WTC11 (cell line): ENCODE results near the gene LRRC58. TPM values are rescaled to one million over a fixed set of nuclear protein-coding genes. Genes with fewer than 3 reads are reported as not detected.

Experiments used
- ATAC-seq: fragments of 200-7000 bp; cut with Tn5 transposase; 2 replicates; pipeline ENCODE4 v1.10.0; 2021; ENCODE audit warnings: mild to moderate bottlenecking, moderate library complexity
- CTCF ChIA-PET: fragments of 300-600 bp; sonication (Branson Sonifier 250); formaldehyde crosslinking; loops from one replicate; lab custom pipeline; 2021; ENCODE audit warnings: antibody characterized with exemption; lab: Charles Lee
- POLR2A ChIA-PET: fragments of 350-600 bp; sonication (Branson Sonifier 250); formaldehyde crosslinking; loops from one replicate; lab custom pipeline; 2021; ENCODE audit warnings: antibody characterized with exemption; lab: Charles Lee
- DNase-seq: peaks from one replicate; pipeline ENCODE4 v3.0.0; 2021; ENCODE audit warnings: low spot score
- H3K27ac Mint-ChIP-seq: 2 replicates; pipeline ENCODE4 v1.8.0; 2021; ENCODE audit warnings: mixed read lengths
- H3K27me3 Mint-ChIP-seq: 2 replicates; pipeline ENCODE4 v1.8.0; 2021; ENCODE audit warnings: low read depth, mild to moderate bottlenecking, moderate library complexity, mixed read lengths
- H3K36me3 Mint-ChIP-seq: 2 replicates; pipeline ENCODE4 v1.8.0; 2021; ENCODE audit warnings: mixed read lengths
- H3K4me1 Mint-ChIP-seq: 2 replicates; pipeline ENCODE4 v1.8.0; 2022; ENCODE audit warnings: mixed read lengths
- H3K4me3 Mint-ChIP-seq: 2 replicates; pipeline ENCODE4 v1.8.0; 2021; ENCODE audit warnings: mild to moderate bottlenecking, moderate library complexity, mixed read lengths
- H3K9me3 Mint-ChIP-seq: 2 replicates; pipeline ENCODE4 v1.8.0; 2021; ENCODE audit warnings: mixed read lengths
- CBFB ChIP-seq: sonication (generic); formaldehyde crosslinking; IDR thresholded peaks from 2 replicates; pipeline ENCODE4 v1.8.1; 2022; ENCODE audit warnings: mild to moderate bottlenecking, low read depth, missing genetic modification reagents
- CDX4 ChIP-seq: fragments of 250-450 bp; sonication (Bioruptor Pico); IDR thresholded peaks from 2 replicates; pipeline ENCODE4 v1.9.0; 2021; ENCODE audit warnings: moderate library complexity, mild to moderate bottlenecking, inconsistent platforms, borderline replicate concordance
- CREM ChIP-seq: sonication (generic); formaldehyde crosslinking; IDR thresholded peaks from 2 replicates; pipeline ENCODE4 v1.8.1; 2022; ENCODE audit warnings: mild to moderate bottlenecking, missing genetic modification reagents, moderate library complexity
- E2F1 ChIP-seq: sonication (generic); formaldehyde crosslinking; IDR thresholded peaks from 2 replicates; pipeline ENCODE4 v1.8.0; 2022; ENCODE audit warnings: mild to moderate bottlenecking, missing genetic modification reagents
- ELF4 ChIP-seq: sonication (generic); formaldehyde crosslinking; IDR thresholded peaks from 2 replicates; pipeline ENCODE4 v1.8.1; 2022; ENCODE audit warnings: low read depth, mild to moderate bottlenecking, moderate library complexity, missing genetic modification reagents
- ERG ChIP-seq: fragments of 250-450 bp; sonication (Bioruptor Pico); IDR thresholded peaks from 2 replicates; pipeline ENCODE4 v1.8.0; 2021; ENCODE audit warnings: mild to moderate bottlenecking
- FOXK1 ChIP-seq: sonication (generic); formaldehyde crosslinking; IDR thresholded peaks from 2 replicates; pipeline ENCODE4 v1.8.0; 2022; ENCODE audit warnings: mild to moderate bottlenecking, moderate library complexity, missing genetic modification reagents
- FOXP1 ChIP-seq: sonication (generic); formaldehyde crosslinking; IDR thresholded peaks from 2 replicates; pipeline ENCODE4 v1.8.0; 2022; ENCODE audit warnings: missing genetic modification reagents, mild to moderate bottlenecking, moderate library complexity, borderline replicate concordance
- GRHL2 ChIP-seq: fragments of 250-450 bp; sonication (Bioruptor Pico); IDR thresholded peaks from 2 replicates; pipeline ENCODE4 v1.8.0; 2022; ENCODE audit warnings: mild to moderate bottlenecking, moderate library complexity; ENCODE audit not compliant: insufficient replicate concordance, severe bottlenecking
- HMGXB4 ChIP-seq: sonication (generic); formaldehyde crosslinking; IDR thresholded peaks from 2 replicates; pipeline ENCODE4 v1.8.1; 2023; ENCODE audit warnings: mild to moderate bottlenecking, moderate library complexity, missing genetic modification reagents
- IRF1 ChIP-seq: sonication (generic); formaldehyde crosslinking; IDR thresholded peaks from 2 replicates; pipeline ENCODE4 v1.8.0; 2023; ENCODE audit warnings: missing genetic modification reagents
- JUN ChIP-seq: sonication (generic); formaldehyde crosslinking; IDR thresholded peaks from 2 replicates; pipeline ENCODE4 v1.8.0; 2023; ENCODE audit warnings: mild to moderate bottlenecking, missing genetic modification reagents
- KAT7 ChIP-seq: sonication (generic); formaldehyde crosslinking; IDR thresholded peaks from 2 replicates; pipeline ENCODE4 v1.8.1; 2023; ENCODE audit warnings: missing genetic modification reagents, mild to moderate bottlenecking, borderline replicate concordance
- NR2C2 ChIP-seq: sonication (generic); formaldehyde crosslinking; IDR thresholded peaks from 2 replicates; pipeline ENCODE4 v1.8.0; 2022; ENCODE audit warnings: mild to moderate bottlenecking, missing genetic modification reagents
- PRDM15 ChIP-seq: sonication (generic); formaldehyde crosslinking; IDR thresholded peaks from 2 replicates; pipeline ENCODE4 v1.8.0; 2022; ENCODE audit warnings: missing genetic modification reagents
- PRRX2 ChIP-seq: fragments of 250-450 bp; sonication (Bioruptor Pico); IDR thresholded peaks from 2 replicates; pipeline ENCODE4 v1.8.0; 2021; ENCODE audit warnings: mild to moderate bottlenecking
- SMAD4 ChIP-seq: sonication (generic); formaldehyde crosslinking; IDR thresholded peaks from 2 replicates; pipeline ENCODE4 v1.8.0; 2022; ENCODE audit warnings: mild to moderate bottlenecking, missing genetic modification reagents
- SOX15 ChIP-seq: fragments of 250-450 bp; sonication (Bioruptor Pico); IDR thresholded peaks from 2 replicates; pipeline ENCODE4 v1.9.0; 2021; ENCODE audit warnings: mild to moderate bottlenecking
- TCF7 ChIP-seq: sonication (generic); formaldehyde crosslinking; IDR thresholded peaks from 2 replicates; pipeline ENCODE4 v1.8.0; 2022; ENCODE audit warnings: mild to moderate bottlenecking, low read depth, missing genetic modification reagents, moderate library complexity
- TP53 ChIP-seq: sonication (generic); formaldehyde crosslinking; IDR thresholded peaks from 2 replicates; pipeline ENCODE4 v1.8.1; 2023; ENCODE audit warnings: mild to moderate bottlenecking, missing genetic modification reagents
- ZNF121 ChIP-seq: sonication (generic); formaldehyde crosslinking; IDR thresholded peaks from 2 replicates; pipeline ENCODE4 v1.8.0; 2023; ENCODE audit warnings: missing genetic modification reagents
- ZSCAN18 ChIP-seq: fragments of 250-450 bp; sonication (Bioruptor Pico); IDR thresholded peaks from 2 replicates; pipeline ENCODE4 v2.1.2; 2022; ENCODE audit warnings: mild to moderate bottlenecking, moderate library complexity
- total RNA-seq: library from RNA; stranded (reverse); gene quantifications from 3 replicates; pipeline ENCODE4 v1.2.3, GENCODE V29; 2021

The LRRC58 gene
- total RNA-seq, 1 experiment from 2014 or later = 15.1 TPM

GRCh38 chr3:120355486-120355885, 6.3 kb upstream of the LRRC58 start:
- no peak for ATAC-seq

GRCh38 chr3:120353463-120353862, 4.3 kb upstream of the LRRC58 start:
- CTCF ChIA-PET = no interaction called here
- no peak overlapping the region for H3K4me3 Mint-ChIP-seq
- H3K27me3 Mint-ChIP-seq = peaks cover 11% of the 10 kb centered on the region
- H3K9me3 Mint-ChIP-seq = no peaks in the 10 kb centered on the region
- peaks cover 10% of the 10 kb centered on the region for H3K4me1 Mint-ChIP-seq
- POLR2A ChIA-PET = interaction anchor here (0.7 kb wide), 1 partner anchor 152 kb away, joined by 3 read pairs; no protein-coding TSS in a partner anchor
- DNase-seq (no peak), ATAC-seq (no peak)
- H3K36me3 Mint-ChIP-seq = no peaks in the 10 kb centered on the region
- no peak overlapping the region for H3K27ac Mint-ChIP-seq
- TF ChIP-seq HMGXB4 (no peak), NR2C2 (CRISPR knock-in tag) (no peak), SMAD4 (CRISPR knock-in tag) (no peak), ELF4 (no peak), ZNF121 (CRISPR knock-in tag) (no peak), FOXP1 (CRISPR knock-in tag) (no peak), PRRX2 (CRISPR knock-in tag) (no peak), FOXK1 (no peak), CBFB (CRISPR knock-in tag) (no peak), TP53 (CRISPR knock-in tag) (no peak), SOX15 (CRISPR knock-in tag) (no peak), ERG (no peak), IRF1 (CRISPR knock-in tag) (no peak), CREM (CRISPR knock-in tag) (no peak), JUN (no peak), PRDM15 (no peak), ZSCAN18 (CRISPR knock-in tag) (no peak), GRHL2 (CRISPR knock-in tag) (no peak)

More at GRCh38 chr3:120355486-120355885, 6.3 kb upstream of the LRRC58 start:
- no peaks in the 10 kb centered on the region for H3K9me3 Mint-ChIP-seq
- H3K36me3 Mint-ChIP-seq = no peaks in the 10 kb centered on the region
- ChIA-PET POLR2A (no interaction called here), CTCF (no interaction called here)
- no peaks in the 10 kb centered on the region; the same call in 1 of the 2 replicates for H3K4me1 Mint-ChIP-seq
- DNase-seq = no peak
- no peak for TF ChIP-seq TCF7 (CRISPR knock-in tag)
- TF ChIP-seq CDX4 (CRISPR knock-in tag) = no peak
- TF ChIP-seq KAT7 (CRISPR knock-in tag) = no peak
- TF ChIP-seq E2F1 (CRISPR knock-in tag) = no peak
- no peak for TF ChIP-seq CREM (CRISPR knock-in tag)
- H3K27ac Mint-ChIP-seq = no peak overlapping the region
- H3K4me3 Mint-ChIP-seq = no peak overlapping the region
- H3K27me3 Mint-ChIP-seq = peaks cover 2% of the 10 kb centered on the region
